Measurements from ENCODE around the gene ZNF485. TPM values are rescaled to one million over a fixed set of nuclear protein-coding genes. Genes with fewer than 3 reads are reported as not detected.

Gene ZNF485
- polyA plus RNA-seq, 3 donors = 0.19 to 0.79 (median 0.27) TPM

- H3K36me3 Mint-ChIP-seq = no peaks in the 10 kb centered on the region
- H3K27ac ChIP-seq (ENCODE audit: low read depth in 1 of 2, low read length in 2 of 2) = no peak overlapping the region
- H4K20me1 ChIP-seq (ENCODE audit: insufficient read depth, low read length) = no peaks in the 10 kb centered on the region
- peaks cover 2 to 44% (median 29%) of the 10 kb centered on the region in 7 donors for H3K9me3 Mint-ChIP-seq
- peaks cover 0 to 4% of the 10 kb centered on the region in 2 donors for H3K4me1 ChIP-seq (ENCODE audit: control insufficient read depth in 1 of 2, insufficient read depth in 2 of 2, low read length in 2 of 2)
- no peak for TF ChIP-seq CTCF (IDR thresholded peaks at IDR 0.05)
- DNase-seq = peak in 1 of 3 donors; percentile 2
- peaks cover 0 to 3% (median 0%) of the 10 kb centered on the region in 3 donors for H3K27me3 Mint-ChIP-seq (ENCODE audit: low read depth in 3 of 3)
- H3K27ac Mint-ChIP-seq = no peak overlapping the region
- H3K9me3 ChIP-seq (replicated peaks in 1 of 2; ENCODE audit: control insufficient read depth in 1 of 2, insufficient read depth in 1 of 2, low read length in 2 of 2) = peaks cover 25 to 37% of the 10 kb centered on the region in 2 donors
- intact Hi-C loops (cut with micrococcal nuclease) = no loop called here
- H2AFZ ChIP-seq (ENCODE audit: insufficient read depth, low read depth, low read length, poor library complexity, severe bottlenecking) = no peak overlapping the region
- H3K79me2 ChIP-seq (ENCODE audit: insufficient read depth, low read length) = no peaks in the 10 kb centered on the region
- H3K36me3 ChIP-seq (replicated peaks in 1 of 2; ENCODE audit: control insufficient read depth in 1 of 2, insufficient read depth in 2 of 2, low read length in 2 of 2) = no peaks in the 10 kb centered on the region
- no CpG with 5 or more reads among the region's 3 CpGs for WGBS (ENCODE audit: insufficient coverage)
- H3K4me1 Mint-ChIP-seq = peaks cover 5% of the 10 kb centered on the region
- H3K4me3 ChIP-seq (replicated peaks in 1 of 3; ENCODE audit: low read depth in 2 of 3, low read length in 3 of 3) = peak overlapping the region in 2 of 3 experiments; percentile 5 to 49
- H3K4me3 Mint-ChIP-seq = peak overlapping the region in 1 of 2 donors; percentile 54
- peak overlapping the region; percentile 51 for H3K4me2 ChIP-seq (replicated peaks; ENCODE audit: extremely low read depth, low read length, poor library complexity, severe bottlenecking)
- no peaks in the 10 kb centered on the region for H3K27me3 ChIP-seq (ENCODE audit: control insufficient read depth in 2 of 2, insufficient read depth in 2 of 2, low read length in 2 of 2)
- H3K9ac ChIP-seq (ENCODE audit: insufficient read depth, low read length, poor library complexity, severe bottlenecking) = no peak overlapping the region
Measured at GRCh38 chr10:43623351-43623750, 17.1 kb downstream of the ZNF485 start.

DNA sequence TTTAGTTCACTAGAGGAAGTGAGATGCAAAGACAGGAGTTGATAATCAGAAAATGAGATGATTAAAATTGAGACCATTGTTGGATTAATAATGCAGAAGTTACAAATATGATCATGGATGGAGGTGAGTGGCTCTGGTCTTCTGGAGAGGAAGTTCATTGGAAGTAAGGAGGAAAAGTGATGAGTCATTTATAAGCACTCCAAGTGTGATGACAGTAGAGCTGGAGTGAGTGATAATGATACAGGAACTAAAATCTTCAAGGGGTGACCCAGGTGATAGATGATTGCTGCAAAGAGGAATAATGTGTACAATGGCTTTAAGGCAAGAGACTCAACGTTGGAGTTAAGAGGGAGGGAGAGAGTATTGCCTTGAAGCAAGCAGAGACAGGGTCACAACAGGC is 21.7 kb downstream of the ZNF485 start:
- DNase-seq = no peak
- Mint-ChIP-seq H3K27ac (no peak overlapping the region), H3K4me3 (no peak overlapping the region), H3K4me1 (peaks cover 5% of the 10 kb centered on the region), H3K36me3 (no peaks in the 10 kb centered on the region), H3K9me3 (peaks cover 5 to 36% (median 23%) of the 10 kb centered on the region in 7 donors), H3K27me3 (ENCODE audit: low read depth in 3 of 3) (peaks cover 0 to 3% (median 2%) of the 10 kb centered on the region in 3 donors)
- no peak overlapping the region for H3K4me2 ChIP-seq (replicated peaks; ENCODE audit: extremely low read depth, low read length, poor library complexity, severe bottlenecking)
- peaks cover 5 to 21% of the 10 kb centered on the region in 2 donors for H3K9me3 ChIP-seq (replicated peaks in 1 of 2; ENCODE audit: control insufficient read depth in 1 of 2, insufficient read depth in 1 of 2, low read length in 2 of 2)
- H3K79me2 ChIP-seq (ENCODE audit: insufficient read depth, low read length) = no peaks in the 10 kb centered on the region
- intact Hi-C loops (cut with micrococcal nuclease) = no loop called here
- no peak overlapping the region for H3K4me3 ChIP-seq (replicated peaks in 1 of 3; ENCODE audit: low read depth in 2 of 3, low read length in 3 of 3)
- no peaks in the 10 kb centered on the region for H4K20me1 ChIP-seq (ENCODE audit: insufficient read depth, low read length)
- H3K27ac ChIP-seq (ENCODE audit: low read depth in 1 of 2, low read length in 2 of 2) = no peak overlapping the region
- H3K27me3 ChIP-seq (ENCODE audit: control insufficient read depth in 2 of 2, insufficient read depth in 2 of 2, low read length in 2 of 2) = no peaks in the 10 kb centered on the region
- H3K9ac ChIP-seq (ENCODE audit: insufficient read depth, low read length, poor library complexity, severe bottlenecking) = no peak overlapping the region
- H3K4me1 ChIP-seq (ENCODE audit: control insufficient read depth in 1 of 2, insufficient read depth in 2 of 2, low read length in 2 of 2) = peaks cover 0 to 4% of the 10 kb centered on the region in 2 donors
- no peaks in the 10 kb centered on the region for H3K36me3 ChIP-seq (replicated peaks in 1 of 2; ENCODE audit: control insufficient read depth in 1 of 2, insufficient read depth in 2 of 2, low read length in 2 of 2)
- TF ChIP-seq CTCF (IDR thresholded peaks at IDR 0.05) = no peak
- no peak overlapping the region for H2AFZ ChIP-seq (ENCODE audit: insufficient read depth, low read depth, low read length, poor library complexity, severe bottlenecking)
- 63% methylated on average over 1 of the region's 1 CpG for WGBS (ENCODE audit: insufficient coverage)

All from CD14-positive monocyte (primary cell).